HepG2 (cell line): ENCODE data around the gene ECHDC1. TPM values are rescaled to one million over a fixed set of nuclear protein-coding genes. Genes with fewer than 3 reads are reported as not detected.

ENCODE experiments used
- ATAC-seq: fragments of 200-7000 bp; cut with Tn5 transposase; 3 replicates; pipeline ENCODE4 v1.9.1; 2020; ENCODE audit warnings: mild to moderate bottlenecking, moderate library complexity
- BruUV-seq: library from RNA; stranded (reverse); fragments of 400-500 nt; replicated peaks from 2 replicates; lab custom pipeline; 2021; lab: Mats Ljungman, UMichigan
- CTCF ChIA-PET: fragments of 300-600 bp; formaldehyde crosslinking; extraction: SDS; loops from one replicate; lab custom pipeline; 2021; ENCODE audit warnings: low total read pairs, inconsistent platforms, low intra/inter-chr PET ratio; lab: Yijun Ruan, JAX
- POLR2A ChIA-PET: fragments of 350-600 bp; sonication (Branson Sonifier 250); formaldehyde crosslinking; loops from one replicate; lab custom pipeline; 2020; ENCODE audit warnings: antibody characterized with exemption, inconsistent platforms; lab: Yijun Ruan, JAX
- DNase-seq: peaks from one replicate; pipeline ENCODE4 v3.0.0-alpha.2; 2015; ENCODE audit warnings: low spot score
- FAIRE-seq: peaks from 3 replicates; lab custom pipeline; 2011; peaks lifted over from hg19 to GRCh38; lab: Jason Lieb, UNC
- H2AFZ ChIP-seq: one replicate; pipeline ENCODE4 v1.6.1; 2011; ENCODE audit warnings: low read length, inconsistent platforms
- H3K27ac ChIP-seq: fragments of 300-600 bp; 3 replicates; pipeline ENCODE4 v1.8.0; 2011; ENCODE audit warnings: mixed run types, mild to moderate bottlenecking, mixed read lengths, low read length, inconsistent platforms; ENCODE audit not compliant: insufficient read depth; ENCODE audit errors: extremely low read length
- H3K27me3 ChIP-seq, 2 experiments: fragments of 200-600 bp in 1 of 2; 2 replicates in 1 of 2; 3 replicates in 1 of 2; pipeline versions ENCODE4 v1.6.0 to v1.8.0; 2011; ENCODE audit warnings: low read length in 2 of 2, mild to moderate bottlenecking in 2 of 2, moderate library complexity in 2 of 2, inconsistent platforms in 1 of 2; ENCODE audit not compliant: insufficient read depth in 2 of 2, control insufficient read depth in 1 of 2
- H3K36me3 ChIP-seq, 2 experiments: fragments of 200-600 bp in 1 of 2; replicated peaks in 1 of 2; 2 replicates in 1 of 2; 3 replicates in 1 of 2; pipeline versions ENCODE4 v1.5.1 to v1.8.0; 2011; ENCODE audit warnings: low read length in 2 of 2, inconsistent platforms in 1 of 2; ENCODE audit not compliant: insufficient read depth in 2 of 2, control insufficient read depth in 1 of 2
- H3K4me1 ChIP-seq: 2 replicates; pipeline ENCODE4 v1.5.1; 2012; ENCODE audit warnings: low read length, inconsistent platforms; ENCODE audit not compliant: insufficient read depth
- H3K4me2 ChIP-seq: 2 replicates; pipeline ENCODE4 v1.6.0; 2011; ENCODE audit warnings: low read depth, low read length, inconsistent platforms
- H3K4me3 ChIP-seq, 3 experiments: fragments of 200-600 bp in 1 of 3; sonication (generic), shearing (Covaris generic) in 1 of 3; replicated peaks in 1 of 3; 2 replicates each; pipeline ENCODE4 v1.5.1; 2011 to 2016; ENCODE audit warnings: low read length in 3 of 3, inconsistent platforms in 2 of 3, low read depth in 2 of 3, mild to moderate bottlenecking in 2 of 3, control low read depth in 1 of 3, mixed read lengths in 1 of 3; ENCODE audit not compliant: insufficient read depth in 1 of 3
- H3K79me2 ChIP-seq: one replicate; pipeline ENCODE4 v1.6.1; 2011; ENCODE audit warnings: low read length, inconsistent platforms; ENCODE audit not compliant: insufficient read depth
- H3K9ac ChIP-seq: 2 replicates; pipeline ENCODE4 v1.6.0; 2011; ENCODE audit warnings: mild to moderate bottlenecking, low read depth, low read length, inconsistent platforms; ENCODE audit not compliant: insufficient read depth
- H3K9me3 ChIP-seq: 2 replicates; pipeline ENCODE4 v1.5.1; 2012; ENCODE audit warnings: mild to moderate bottlenecking, low read length
- H4K20me1 ChIP-seq: 2 replicates; pipeline ENCODE4 v1.6.0; 2011; ENCODE audit warnings: inconsistent platforms, mild to moderate bottlenecking, low read length, moderate library complexity; ENCODE audit not compliant: insufficient read depth
- FOSL2 ChIP-seq: sonication (generic); formaldehyde crosslinking; IDR thresholded peaks from 2 replicates; pipeline ENCODE4 v1.4.0; 2020; ENCODE audit warnings: missing genetic modification reagents
- HNRNPLL ChIP-seq: fragments of 200-400 bp; formaldehyde crosslinking; IDR thresholded peaks from 2 replicates; pipeline ENCODE4 v1.6.1; 2017; ENCODE audit warnings: mild to moderate bottlenecking, low read depth, low read length; ENCODE audit not compliant: poor library complexity, severe bottlenecking
- KDM4B ChIP-seq: sonication (generic); formaldehyde crosslinking; IDR thresholded peaks from 2 replicates; pipeline ENCODE4 v1.4.0; 2020; ENCODE audit warnings: missing genetic modification reagents
- RBM39 ChIP-seq: fragments of 200-400 bp; formaldehyde crosslinking; IDR thresholded peaks from one replicate; pipeline ENCODE4 v1.6.1; 2018; ENCODE audit warnings: antibody characterized with exemption, mild to moderate bottlenecking, low read depth, low read length; ENCODE audit not compliant: poor library complexity, severe bottlenecking
- SRSF1 ChIP-seq: fragments of 200-400 bp; formaldehyde crosslinking; optimal IDR thresholded peaks from 2 replicates; pipeline ENCODE3; 2017; ENCODE audit warnings: mild to moderate bottlenecking, low read depth, low read length, moderate library complexity
- TGIF2 ChIP-seq: IDR thresholded peaks from 2 replicates; pipeline ENCODE4 v1.6.1; 2016; ENCODE audit warnings: control low read depth, missing compliant biosample characterization
- ZNF737 ChIP-seq: sonication (generic); formaldehyde crosslinking; IDR thresholded peaks from 2 replicates; pipeline ENCODE4 v1.5.0; 2020; ENCODE audit warnings: missing genetic modification reagents, mild to moderate bottlenecking, borderline replicate concordance
- in situ Hi-C: cut with HindIII; loops from 2 replicates; pipeline ENCODE4 v1.10.0; 2017; ENCODE audit warnings: low pct_unique_long_range_greater_than_20kb; ENCODE audit not compliant: extremely low pct_ligation_motif_present
- intact Hi-C: fragments of 100-400 bp; cut with micrococcal nuclease; formaldehyde crosslinking; loops from one replicate; pipeline ENCODE4 v1.10.0; 2022; ENCODE audit not compliant: unreplicated experiment
- polyA plus RNA-seq, 8 experiments: library from polyadenylated mRNA; depleted of rRNA in 3 of 8; stranded (reverse) in 7 of 8; unstranded in 1 of 8; fragments of >200 nt; fragmentation: Illumina TruSeq in 4 of 8; extraction: Trizol in 4 of 8; gene quantifications; 2 replicates each; pipeline versions ENCODE4 v1.2.1 to v1.2.3, GENCODE V29; 2011 to 2016; ENCODE audit warnings: low read depth in 4 of 8, missing spikeins in 1 of 8, mixed read lengths in 1 of 8; ENCODE audit not compliant: insufficient read depth in 1 of 8
- total RNA-seq, 5 experiments: library from RNA; depleted of rRNA; stranded (reverse); fragments of >200 nt; fragmentation: Illumina TruSeq; extraction: Trizol; gene quantifications; 2 replicates each; pipeline ENCODE4 v1.2.3, GENCODE V29; 2016; ENCODE audit warnings: low read depth in 1 of 5
- TF ChIP-seq, protein P1 (sequence below): sonication (generic); formaldehyde crosslinking; IDR thresholded peaks from 2 replicates; pipeline ENCODE4 v1.5.0; 2020; ENCODE audit warnings: mild to moderate bottlenecking, missing genetic modification reagents, borderline replicate concordance
- TF ChIP-seq, protein P2 (sequence below): sonication (generic); formaldehyde crosslinking; IDR thresholded peaks from 2 replicates; pipeline ENCODE4 v1.4.0; 2020; ENCODE audit warnings: missing genetic modification reagents
- TF ChIP-seq, protein P3 (sequence below): sonication (generic); formaldehyde crosslinking; IDR thresholded peaks from 2 replicates; pipeline ENCODE4 v1.5.1; 2020; ENCODE audit warnings: mild to moderate bottlenecking, moderate library complexity, missing genetic modification reagents
- TF ChIP-seq, protein P4 (sequence below): sonication (generic); formaldehyde crosslinking; IDR thresholded peaks from 2 replicates; pipeline ENCODE4 v1.5.0; 2020; ENCODE audit warnings: missing genetic modification reagents
- TF ChIP-seq, protein P5 (sequence below): IDR thresholded peaks from 2 replicates; pipeline ENCODE4 v1.6.1; 2016; ENCODE audit warnings: low read depth, borderline replicate concordance
- TF ChIP-seq, protein P6 (sequence below): sonication (generic); formaldehyde crosslinking; IDR thresholded peaks from 2 replicates; pipeline ENCODE4 v1.5.0; 2020; ENCODE audit warnings: missing genetic modification reagents

ECHDC1 gene
- total and polyA plus RNA-seq, 2 of the 13 experiments (the other 11 are each of a cell fraction or from before 2014, with no cell fraction given) = 32.8 to 98.1 TPM

DNA sequence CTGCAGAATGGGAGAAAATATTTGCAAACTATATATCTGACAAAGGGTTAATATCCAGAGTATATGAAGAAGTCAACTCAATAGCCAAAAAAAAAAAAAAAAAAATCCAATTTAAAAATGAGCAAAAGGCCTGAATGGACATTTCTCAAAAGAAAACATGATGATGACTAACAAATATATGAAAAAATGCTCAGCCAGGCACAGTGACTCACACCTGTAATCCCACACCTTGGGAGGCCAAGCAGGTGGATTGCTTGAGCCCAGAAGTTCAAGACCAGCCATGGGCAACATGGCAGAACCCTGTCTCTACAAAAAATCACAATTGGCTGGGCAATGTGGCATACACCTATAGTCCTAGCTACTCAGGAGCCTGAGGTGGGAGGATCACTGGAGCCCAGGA is 2.1 kb upstream of the ECHDC1 start:
- DNase-seq (no peak), FAIRE-seq (no peak), ATAC-seq (no peak)
- peak; percentile 23; the same call in 1 of the 2 replicates for TF ChIP-seq FOSL2
- TF ChIP-seq TGIF2 (CRISPR knock-in tag) = no peak
- TF ChIP-seq, protein P1, sequence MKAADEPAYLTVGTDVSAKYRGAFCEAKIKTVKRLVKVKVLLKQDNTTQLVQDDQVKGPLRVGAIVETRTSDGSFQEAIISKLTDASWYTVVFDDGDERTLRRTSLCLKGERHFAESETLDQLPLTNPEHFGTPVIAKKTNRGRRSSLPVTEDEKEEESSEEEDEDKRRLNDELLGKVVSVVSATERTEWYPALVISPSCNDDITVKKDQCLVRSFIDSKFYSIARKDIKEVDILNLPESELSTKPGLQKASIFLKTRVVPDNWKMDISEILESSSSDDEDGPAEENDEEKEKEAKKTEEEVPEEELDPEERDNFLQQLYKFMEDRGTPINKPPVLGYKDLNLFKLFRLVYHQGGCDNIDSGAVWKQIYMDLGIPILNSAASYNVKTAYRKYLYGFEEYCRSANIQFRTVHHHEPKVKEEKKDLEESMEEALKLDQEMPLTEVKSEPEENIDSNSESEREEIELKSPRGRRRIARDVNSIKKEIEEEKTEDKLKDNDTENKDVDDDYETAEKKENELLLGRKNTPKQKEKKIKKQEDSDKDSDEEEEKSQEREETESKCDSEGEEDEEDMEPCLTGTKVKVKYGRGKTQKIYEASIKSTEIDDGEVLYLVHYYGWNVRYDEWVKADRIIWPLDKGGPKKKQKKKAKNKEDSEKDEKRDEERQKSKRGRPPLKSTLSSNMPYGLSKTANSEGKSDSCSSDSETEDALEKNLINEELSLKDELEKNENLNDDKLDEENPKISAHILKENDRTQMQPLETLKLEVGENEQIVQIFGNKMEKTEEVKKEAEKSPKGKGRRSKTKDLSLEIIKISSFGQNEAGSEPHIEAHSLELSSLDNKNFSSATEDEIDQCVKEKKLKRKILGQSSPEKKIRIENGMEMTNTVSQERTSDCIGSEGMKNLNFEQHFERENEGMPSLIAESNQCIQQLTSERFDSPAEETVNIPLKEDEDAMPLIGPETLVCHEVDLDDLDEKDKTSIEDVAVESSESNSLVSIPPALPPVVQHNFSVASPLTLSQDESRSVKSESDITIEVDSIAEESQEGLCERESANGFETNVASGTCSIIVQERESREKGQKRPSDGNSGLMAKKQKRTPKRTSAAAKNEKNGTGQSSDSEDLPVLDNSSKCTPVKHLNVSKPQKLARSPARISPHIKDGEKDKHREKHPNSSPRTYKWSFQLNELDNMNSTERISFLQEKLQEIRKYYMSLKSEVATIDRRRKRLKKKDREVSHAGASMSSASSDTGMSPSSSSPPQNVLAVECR (CRISPR knock-in tag) = no peak
- TF ChIP-seq, protein P2, sequence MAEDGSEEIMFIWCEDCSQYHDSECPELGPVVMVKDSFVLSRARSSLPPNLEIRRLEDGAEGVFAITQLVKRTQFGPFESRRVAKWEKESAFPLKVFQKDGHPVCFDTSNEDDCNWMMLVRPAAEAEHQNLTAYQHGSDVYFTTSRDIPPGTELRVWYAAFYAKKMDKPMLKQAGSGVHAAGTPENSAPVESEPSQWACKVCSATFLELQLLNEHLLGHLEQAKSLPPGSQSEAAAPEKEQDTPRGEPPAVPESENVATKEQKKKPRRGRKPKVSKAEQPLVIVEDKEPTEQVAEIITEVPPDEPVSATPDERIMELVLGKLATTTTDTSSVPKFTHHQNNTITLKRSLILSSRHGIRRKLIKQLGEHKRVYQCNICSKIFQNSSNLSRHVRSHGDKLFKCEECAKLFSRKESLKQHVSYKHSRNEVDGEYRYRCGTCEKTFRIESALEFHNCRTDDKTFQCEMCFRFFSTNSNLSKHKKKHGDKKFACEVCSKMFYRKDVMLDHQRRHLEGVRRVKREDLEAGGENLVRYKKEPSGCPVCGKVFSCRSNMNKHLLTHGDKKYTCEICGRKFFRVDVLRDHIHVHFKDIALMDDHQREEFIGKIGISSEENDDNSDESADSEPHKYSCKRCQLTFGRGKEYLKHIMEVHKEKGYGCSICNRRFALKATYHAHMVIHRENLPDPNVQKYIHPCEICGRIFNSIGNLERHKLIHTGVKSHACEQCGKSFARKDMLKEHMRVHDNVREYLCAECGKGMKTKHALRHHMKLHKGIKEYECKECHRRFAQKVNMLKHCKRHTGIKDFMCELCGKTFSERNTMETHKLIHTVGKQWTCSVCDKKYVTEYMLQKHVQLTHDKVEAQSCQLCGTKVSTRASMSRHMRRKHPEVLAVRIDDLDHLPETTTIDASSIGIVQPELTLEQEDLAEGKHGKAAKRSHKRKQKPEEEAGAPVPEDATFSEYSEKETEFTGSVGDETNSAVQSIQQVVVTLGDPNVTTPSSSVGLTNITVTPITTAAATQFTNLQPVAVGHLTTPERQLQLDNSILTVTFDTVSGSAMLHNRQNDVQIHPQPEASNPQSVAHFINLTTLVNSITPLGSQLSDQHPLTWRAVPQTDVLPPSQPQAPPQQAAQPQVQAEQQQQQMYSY (CRISPR knock-in tag) = no peak
- TF ChIP-seq SRSF1 = no peak
- TF ChIP-seq ZNF737 = no peak
- no peak for TF ChIP-seq KDM4B (CRISPR knock-in tag)
- TF ChIP-seq, protein P3, sequence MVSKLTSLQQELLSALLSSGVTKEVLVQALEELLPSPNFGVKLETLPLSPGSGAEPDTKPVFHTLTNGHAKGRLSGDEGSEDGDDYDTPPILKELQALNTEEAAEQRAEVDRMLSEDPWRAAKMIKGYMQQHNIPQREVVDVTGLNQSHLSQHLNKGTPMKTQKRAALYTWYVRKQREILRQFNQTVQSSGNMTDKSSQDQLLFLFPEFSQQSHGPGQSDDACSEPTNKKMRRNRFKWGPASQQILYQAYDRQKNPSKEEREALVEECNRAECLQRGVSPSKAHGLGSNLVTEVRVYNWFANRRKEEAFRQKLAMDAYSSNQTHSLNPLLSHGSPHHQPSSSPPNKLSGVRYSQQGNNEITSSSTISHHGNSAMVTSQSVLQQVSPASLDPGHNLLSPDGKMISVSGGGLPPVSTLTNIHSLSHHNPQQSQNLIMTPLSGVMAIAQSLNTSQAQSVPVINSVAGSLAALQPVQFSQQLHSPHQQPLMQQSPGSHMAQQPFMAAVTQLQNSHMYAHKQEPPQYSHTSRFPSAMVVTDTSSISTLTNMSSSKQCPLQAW (CRISPR knock-in tag) = 0 out of 2 replicates have a peak, but pooled peaks have one; percentile 17
- TF ChIP-seq, protein P4, sequence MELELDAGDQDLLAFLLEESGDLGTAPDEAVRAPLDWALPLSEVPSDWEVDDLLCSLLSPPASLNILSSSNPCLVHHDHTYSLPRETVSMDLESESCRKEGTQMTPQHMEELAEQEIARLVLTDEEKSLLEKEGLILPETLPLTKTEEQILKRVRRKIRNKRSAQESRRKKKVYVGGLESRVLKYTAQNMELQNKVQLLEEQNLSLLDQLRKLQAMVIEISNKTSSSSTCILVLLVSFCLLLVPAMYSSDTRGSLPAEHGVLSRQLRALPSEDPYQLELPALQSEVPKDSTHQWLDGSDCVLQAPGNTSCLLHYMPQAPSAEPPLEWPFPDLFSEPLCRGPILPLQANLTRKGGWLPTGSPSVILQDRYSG (CRISPR knock-in tag) = no peak
- TF ChIP-seq, protein P5, sequence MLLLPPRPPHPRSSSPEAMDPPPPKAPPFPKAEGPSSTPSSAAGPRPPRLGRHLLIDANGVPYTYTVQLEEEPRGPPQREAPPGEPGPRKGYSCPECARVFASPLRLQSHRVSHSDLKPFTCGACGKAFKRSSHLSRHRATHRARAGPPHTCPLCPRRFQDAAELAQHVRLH (CRISPR knock-in tag) = no peak
- no peak for TF ChIP-seq HNRNPLL
- TF ChIP-seq, protein P6, sequence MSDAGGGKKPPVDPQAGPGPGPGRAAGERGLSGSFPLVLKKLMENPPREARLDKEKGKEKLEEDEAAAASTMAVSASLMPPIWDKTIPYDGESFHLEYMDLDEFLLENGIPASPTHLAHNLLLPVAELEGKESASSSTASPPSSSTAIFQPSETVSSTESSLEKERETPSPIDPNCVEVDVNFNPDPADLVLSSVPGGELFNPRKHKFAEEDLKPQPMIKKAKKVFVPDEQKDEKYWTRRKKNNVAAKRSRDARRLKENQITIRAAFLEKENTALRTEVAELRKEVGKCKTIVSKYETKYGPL = no peak
- TF ChIP-seq RBM39 = no peak
- H3K79me2 ChIP-seq = peaks cover 53% of the 10 kb centered on the region
- H3K36me3 ChIP-seq = no peaks in the 10 kb centered on the region
- ChIA-PET CTCF (no interaction called here), POLR2A (no interaction called here)
- H3K4me3 ChIP-seq = no peak overlapping the region
- no peak overlapping the region for H3K4me2 ChIP-seq
- in situ Hi-C loops (no loop called here), intact Hi-C loops (no loop called here)
- BruUV-seq = no TSS peak
- no peaks in the 10 kb centered on the region for H3K9me3 ChIP-seq
- H3K27ac ChIP-seq = no peak overlapping the region
- no peak overlapping the region for H3K9ac ChIP-seq
- no peak overlapping the region for H2AFZ ChIP-seq
- H3K4me1 ChIP-seq = peaks cover 39% of the 10 kb centered on the region
- peaks cover 9% of the 10 kb centered on the region; the same call in 1 of the 2 replicates for H4K20me1 ChIP-seq
- no peaks in the 10 kb centered on the region; a peak in 1 of 5 replicates for H3K27me3 ChIP-seq
